Neuronal stem cell (in vitro differentiated cells): Measurements from ENCODE around the gene PCDHA1.
A peak's percentile ranks its signal among the peaks of the same experiment; 100 is the strongest.

Experiments used
- DNase-seq: peaks from one replicate; pipeline ENCODE4 v3.0.0-alpha.2; 2013; ENCODE audit warnings: low spot score
- H2AFZ ChIP-seq: one replicate; pipeline ENCODE4 v1.6.1; 2013; ENCODE audit warnings: mild to moderate bottlenecking, low read length, inconsistent platforms
- H2AK5ac ChIP-seq: 2 replicates; pipeline ENCODE4 v1.6.1; 2013; ENCODE audit warnings: low read depth, mild to moderate bottlenecking, inconsistent platforms, low read length, moderate library complexity, mixed read lengths
- H2BK120ac ChIP-seq: 2 replicates; pipeline ENCODE4 v1.6.1; 2013; ENCODE audit warnings: low read depth, mild to moderate bottlenecking, inconsistent platforms, low read length, moderate library complexity, mixed read lengths
- H2BK12ac ChIP-seq: one replicate; pipeline ENCODE4 v1.6.1; 2013; ENCODE audit warnings: low read length, inconsistent platforms
- H2BK15ac ChIP-seq: 2 replicates; pipeline ENCODE4 v1.6.1; 2013; ENCODE audit warnings: mild to moderate bottlenecking, low read length, inconsistent platforms, mixed read lengths
- H2BK5ac ChIP-seq: one replicate; pipeline ENCODE4 v1.6.1; 2013; ENCODE audit warnings: inconsistent platforms, mild to moderate bottlenecking, low read length, moderate library complexity
- H3K14ac ChIP-seq: one replicate; pipeline ENCODE4 v1.6.1; 2013; ENCODE audit warnings: low read length, inconsistent platforms
- H3K18ac ChIP-seq: 2 replicates; pipeline ENCODE4 v1.6.1; 2013; ENCODE audit warnings: low read length, inconsistent platforms
- H3K23ac ChIP-seq: 2 replicates; pipeline ENCODE4 v1.6.1; 2013; ENCODE audit warnings: low read depth, mild to moderate bottlenecking, mixed read lengths, low read length, inconsistent platforms; ENCODE audit not compliant: poor library complexity
- H3K27ac ChIP-seq: replicated peaks from 3 replicates; pipeline ENCODE4 v1.5.1; 2013; ENCODE audit warnings: low read length, inconsistent platforms
- H3K27me3 ChIP-seq, 3 experiments: 2 replicates each; pipeline ENCODE4 v1.6.1; 2013; ENCODE audit warnings: low read length in 3 of 3, mild to moderate bottlenecking in 2 of 3, inconsistent platforms in 1 of 3, low read depth in 1 of 3, mixed read lengths in 1 of 3, moderate library complexity in 1 of 3; ENCODE audit not compliant: control insufficient read depth in 3 of 3, insufficient read depth in 3 of 3
- H3K36me3 ChIP-seq, 2 donors: replicated peaks in 1 of 2; 2 replicates each; pipeline ENCODE4 v1.6.1; 2013; ENCODE audit warnings: low read length in 2 of 2; ENCODE audit not compliant: control insufficient read depth in 2 of 2, insufficient read depth in 2 of 2
- H3K4ac ChIP-seq: 2 replicates; pipeline ENCODE4 v1.6.1; 2013; ENCODE audit warnings: inconsistent platforms, mild to moderate bottlenecking, low read length, moderate library complexity
- H3K4me1 ChIP-seq, 2 donors: 1 replicate in 1 of 2; 2 replicates in 1 of 2; pipeline ENCODE4 v1.6.1; 2013; ENCODE audit warnings: low read length in 2 of 2, low read depth in 1 of 2; ENCODE audit not compliant: control insufficient read depth in 2 of 2, insufficient read depth in 1 of 2
- H3K4me2 ChIP-seq: one replicate; pipeline ENCODE4 v1.6.1; 2013; ENCODE audit warnings: mild to moderate bottlenecking, low read length, inconsistent platforms; ENCODE audit not compliant: insufficient read depth, poor library complexity, severe bottlenecking
- H3K4me3 ChIP-seq, 2 donors: 2 replicates each; pipeline ENCODE4 v1.5.1; 2013; ENCODE audit warnings: low read length in 2 of 2, mild to moderate bottlenecking in 2 of 2, inconsistent platforms in 1 of 2, moderate library complexity in 1 of 2
- H3K79me1 ChIP-seq: one replicate; pipeline ENCODE4 v1.6.1; 2013; ENCODE audit warnings: low read depth, mild to moderate bottlenecking, inconsistent platforms, low read length, moderate library complexity
- H3K9ac ChIP-seq: one replicate; pipeline ENCODE4 v1.6.1; 2013; ENCODE audit warnings: mild to moderate bottlenecking, low read depth, low read length, inconsistent platforms; ENCODE audit not compliant: poor library complexity
- H3K9me3 ChIP-seq, 2 donors: replicated peaks in 1 of 2; 2 replicates each; pipeline versions ENCODE3 to v1.6.1; 2013; ENCODE audit warnings: low read length in 2 of 2, mild to moderate bottlenecking in 2 of 2, inconsistent platforms in 1 of 2, low read depth in 1 of 2, mixed read lengths in 1 of 2, moderate library complexity in 1 of 2; ENCODE audit not compliant: control insufficient read depth in 2 of 2, insufficient read depth in 1 of 2
- H4K8ac ChIP-seq: one replicate; pipeline ENCODE4 v1.6.1; 2013; ENCODE audit warnings: low read depth, mild to moderate bottlenecking, inconsistent platforms, low read length, moderate library complexity
- H4K91ac ChIP-seq: one replicate; pipeline ENCODE4 v1.6.1; 2013; ENCODE audit warnings: low read length, low read depth, mild to moderate bottlenecking, inconsistent platforms; ENCODE audit not compliant: poor library complexity
- WGBS, 2 donors: extraction: QIAGEN DNeasy Blood & Tissue Kit; methylation state at CpG; one replicate each; pipeline ENCODE4 v1.1.7; 2013; ENCODE audit warnings: missing lambda C conversion rate in 2 of 2, mixed read lengths in 1 of 2; ENCODE audit not compliant: insufficient read length in 2 of 2, insufficient replicate concordance in 1 of 2; ENCODE audit errors: extremely low coverage in 2 of 2; 5-methylcytosine and 5-hydroxymethylcytosine counted together

Gene PCDHA1

DNA sequence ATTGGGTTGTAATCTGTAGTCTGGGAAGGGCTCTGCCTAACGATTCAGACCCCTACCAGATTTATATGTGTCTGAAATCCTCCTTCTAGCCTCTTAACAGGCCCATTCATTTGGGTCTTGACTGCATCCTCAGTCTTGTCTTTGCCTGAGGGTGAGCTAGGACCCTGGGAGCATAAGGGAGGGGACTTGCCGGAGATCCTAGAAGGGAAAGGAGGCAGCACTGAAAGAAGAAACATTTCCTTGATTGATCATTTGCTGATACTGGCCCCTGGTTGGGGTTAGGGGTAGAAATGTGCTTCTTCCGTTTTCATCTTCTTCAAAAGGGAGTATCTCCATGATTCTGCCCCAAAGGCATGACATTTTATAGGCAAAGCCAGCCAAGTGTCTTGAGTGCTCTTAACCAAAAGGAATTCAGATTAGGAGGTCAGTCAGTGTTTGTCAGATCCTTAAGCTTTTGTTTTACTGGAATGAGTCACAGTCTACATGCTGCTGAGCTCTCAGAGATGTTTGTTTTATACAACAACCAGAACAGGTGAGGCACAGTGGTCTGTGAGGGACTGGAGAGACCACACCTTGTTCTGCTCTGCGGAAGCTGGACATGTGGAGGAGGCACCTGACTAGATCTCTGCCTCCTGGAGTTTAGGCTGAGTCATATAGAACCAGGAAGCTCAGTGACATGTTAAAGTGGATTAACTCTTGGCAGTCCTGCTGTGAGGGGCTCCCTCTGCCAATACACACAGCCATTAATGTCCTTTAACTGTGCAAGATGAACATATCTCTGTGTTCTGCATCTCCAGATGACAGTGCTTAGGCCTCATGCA lies 218.1 kb downstream of the PCDHA1 start:
- WGBS, 2 donors = no CpG with 5 or more reads among the region's 4 CpGs
- H3K9ac ChIP-seq = no peak overlapping the region
- no peak overlapping the region for H2BK15ac ChIP-seq
- no peak for DNase-seq
- H3K27ac ChIP-seq = peak overlapping the region; percentile 5
- peaks cover 16 to 23% of the 10 kb centered on the region in 2 donors for H3K4me1 ChIP-seq
- H3K4ac ChIP-seq = no peak overlapping the region
- no peaks in the 10 kb centered on the region for H3K36me3 ChIP-seq
- H3K18ac ChIP-seq = no peak overlapping the region
- H2AK5ac ChIP-seq = no peak overlapping the region
- no peak overlapping the region for H2AFZ ChIP-seq
- H3K4me3 ChIP-seq = no peak overlapping the region
- H4K8ac ChIP-seq = no peak overlapping the region
- no peak overlapping the region for H4K91ac ChIP-seq
- H3K4me2 ChIP-seq = no peak overlapping the region
- no peaks in the 10 kb centered on the region for H3K79me1 ChIP-seq
- H3K9me3 ChIP-seq = no peaks in the 10 kb centered on the region
- H3K23ac ChIP-seq = no peak overlapping the region
- H2BK12ac ChIP-seq = no peak overlapping the region
- H2BK120ac ChIP-seq = no peak overlapping the region
- no peaks in the 10 kb centered on the region for H3K27me3 ChIP-seq
- no peak overlapping the region for H3K14ac ChIP-seq
- no peak overlapping the region for H2BK5ac ChIP-seq

DNA sequence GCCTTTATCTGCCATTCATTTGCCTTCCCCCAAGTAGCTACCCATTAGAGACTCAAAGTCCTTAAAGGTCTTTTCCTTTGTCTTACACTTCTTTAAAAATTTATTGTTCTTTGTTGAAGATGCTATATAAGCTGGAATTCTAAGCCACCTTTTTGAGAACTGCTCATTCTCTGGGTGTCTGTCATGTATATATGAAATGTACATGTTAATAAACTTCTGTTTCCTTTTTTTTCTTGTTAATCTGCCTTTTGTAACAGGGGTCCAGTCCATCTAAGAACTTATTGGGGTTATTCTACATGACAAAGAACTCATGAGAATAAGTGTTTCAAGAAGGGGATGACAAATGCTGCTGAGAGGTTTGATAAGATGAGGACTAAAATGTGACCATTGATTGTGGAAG lies 221.9 kb downstream of the PCDHA1 start:
- peaks cover 0 to 20% of the 10 kb centered on the region in 2 donors for H3K36me3 ChIP-seq
- H3K23ac ChIP-seq = no peak overlapping the region
- no peak overlapping the region for H4K8ac ChIP-seq
- no peak overlapping the region for H3K14ac ChIP-seq
- H2BK15ac ChIP-seq = no peak overlapping the region
- H2BK5ac ChIP-seq = no peak overlapping the region
- H2AFZ ChIP-seq = no peak overlapping the region
- H3K9me3 ChIP-seq = no peaks in the 10 kb centered on the region
- no peaks in the 10 kb centered on the region for H3K27me3 ChIP-seq
- no peak overlapping the region for H2BK12ac ChIP-seq
- no peak overlapping the region for H3K18ac ChIP-seq
- DNase-seq = no peak
- H3K79me1 ChIP-seq = no peaks in the 10 kb centered on the region
- no peak overlapping the region for H2BK120ac ChIP-seq
- no peak overlapping the region for H3K9ac ChIP-seq
- no peak overlapping the region for H2AK5ac ChIP-seq
- no peak overlapping the region for H3K27ac ChIP-seq
- H3K4me2 ChIP-seq = no peak overlapping the region
- no peak overlapping the region for H3K4ac ChIP-seq
- H4K91ac ChIP-seq = no peak overlapping the region
- H3K4me3 ChIP-seq = no peak overlapping the region
- peaks cover 2 to 10% of the 10 kb centered on the region in 2 donors for H3K4me1 ChIP-seq

DNA sequence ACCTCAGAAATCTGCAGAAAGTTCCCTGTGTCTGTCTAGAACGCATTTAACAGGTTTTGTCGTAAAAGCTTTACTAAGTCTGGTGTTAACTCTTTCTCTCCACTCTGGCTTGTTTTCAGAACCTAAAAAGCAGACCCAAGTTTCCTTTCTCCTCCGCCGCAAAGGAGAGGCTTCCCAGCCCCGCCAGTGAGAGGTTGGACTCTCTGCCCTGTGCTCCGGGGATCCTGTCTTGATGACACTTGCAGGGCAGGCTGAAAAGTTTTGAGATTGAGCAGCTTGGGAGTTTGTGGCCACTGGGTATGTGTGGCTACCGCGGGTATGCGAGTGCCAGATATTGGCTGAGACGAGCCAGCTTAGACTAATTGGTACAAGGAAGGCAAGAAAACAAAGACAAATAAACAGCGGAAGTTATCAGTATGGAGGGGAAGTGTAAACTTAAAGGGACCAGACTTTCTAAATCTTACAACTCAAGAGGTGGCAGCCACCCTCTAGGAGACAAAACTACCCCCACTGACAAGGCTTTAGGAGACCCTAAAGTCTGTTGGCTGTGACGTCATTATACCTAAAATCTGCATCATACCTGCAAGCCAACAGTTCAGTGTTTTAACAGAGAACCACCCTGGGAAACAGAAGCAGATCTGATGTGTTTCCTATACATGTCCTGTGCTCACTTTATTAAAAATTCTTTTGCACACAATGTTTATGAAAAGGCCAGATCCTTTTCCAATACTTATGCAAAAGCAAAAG lies 224.3 kb downstream of the PCDHA1 start:
- DNase-seq = no peak
- no peak overlapping the region for H3K27ac ChIP-seq
- no CpG with 5 or more reads among the region's 12 CpGs for WGBS, 2 donors

DNA sequence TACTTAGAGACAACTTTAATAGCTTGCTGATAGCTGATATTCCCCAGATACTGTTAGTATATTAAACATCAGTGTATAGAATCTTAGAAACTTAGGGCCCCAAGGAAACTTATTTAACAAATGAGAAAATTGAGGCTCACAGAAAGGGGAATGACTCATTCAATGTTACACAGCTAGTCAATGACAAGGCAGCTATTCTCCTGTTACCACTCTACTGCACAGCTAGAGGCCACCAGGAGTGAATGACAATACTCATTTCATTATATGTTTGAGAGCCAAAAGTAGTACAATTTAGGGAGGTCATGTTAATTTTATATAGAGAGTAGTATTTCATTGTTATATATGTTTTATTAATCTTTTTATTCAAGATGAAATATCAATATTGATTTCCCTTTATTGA lies 232.0 kb downstream of the PCDHA1 start:
- Histone ChIP-seq H4K8ac (no peak overlapping the region), H3K79me1 (no peaks in the 10 kb centered on the region), H3K9me3 (no peaks in the 10 kb centered on the region), H2AFZ (no peak overlapping the region), H2BK12ac (no peak overlapping the region), H2AK5ac (no peak overlapping the region), H4K91ac (no peak overlapping the region), H3K4me3 (no peak overlapping the region), H3K27ac (no peak overlapping the region), H2BK15ac (no peak overlapping the region), H3K27me3 (no peaks in the 10 kb centered on the region), H3K9ac (no peak overlapping the region), H2BK5ac (no peak overlapping the region), H3K36me3 (no peaks in the 10 kb centered on the region), H3K23ac (no peak overlapping the region), H3K14ac (no peak overlapping the region), H3K4me1 (no peaks in the 10 kb centered on the region), H3K18ac (no peak overlapping the region), H3K4me2 (no peak overlapping the region), H2BK120ac (no peak overlapping the region), H3K4ac (no peak overlapping the region)
- no peak for DNase-seq

More for the DNA sequence above, 224.3 kb downstream of the PCDHA1 start:
- Histone ChIP-seq H3K9me3 (no peaks in the 10 kb centered on the region), H3K23ac (peak overlapping the region; percentile 23), H3K4ac (no peak overlapping the region), H3K4me1 (no peaks in the 10 kb centered on the region), H3K4me2 (no peak overlapping the region), H2AK5ac (no peak overlapping the region), H3K27me3 (no peaks in the 10 kb centered on the region), H2BK12ac (no peak overlapping the region), H3K9ac (no peak overlapping the region), H4K91ac (no peak overlapping the region), H2BK15ac (no peak overlapping the region), H3K4me3 (no peak overlapping the region), H3K36me3 (peaks cover 0 to 20% of the 10 kb centered on the region in 2 donors), H2BK120ac (no peak overlapping the region), H3K18ac (no peak overlapping the region), H3K14ac (no peak overlapping the region), H2BK5ac (no peak overlapping the region), H3K79me1 (no peaks in the 10 kb centered on the region), H2AFZ (no peak overlapping the region), H4K8ac (no peak overlapping the region)
